HG03558 (cell line): ENCODE results near the gene TEX261.

Experiments used
- ATAC-seq: cut with Tn5 transposase; IDR thresholded peaks from one replicate; pipeline ENCODE4 v1.9.1; 2021; ENCODE audit warnings: moderate number of reproducible peaks; ENCODE audit not compliant: unreplicated experiment; ENCODE audit errors: extremely low read depth

Gene TEX261

GRCh38 chr2:70983506-70984227, 11.0 kb downstream of the TEX261 start:
- ATAC-seq = no peak

- ATAC-seq = no peak
Observed at GRCh38 chr2:70982971-70983370, 11.7 kb downstream of the TEX261 start.

GRCh38 chr2:70981866-70982810, 12.5 kb downstream of the TEX261 start:
- ATAC-seq = no peak

- no peak for ATAC-seq
Observed at GRCh38 chr2:70981421-70981820, 13.3 kb downstream of the TEX261 start.

- no peak for ATAC-seq
Observed at GRCh38 chr2:70979626-70980025, 15.0 kb downstream of the TEX261 start.

GRCh38 chr2:70979180-70979488, 15.5 kb downstream of the TEX261 start:
- ATAC-seq = no peak

GRCh38 chr2:70978341-70979179, 16.1 kb downstream of the TEX261 start, which contains the start of gene ANKRD53:
Gene ANKRD53 (plus strand): TSS chr2:70978630. CDS start chr2:70978646, 16 bp downstream.
- ATAC-seq = no peak

- ATAC-seq = no peak
Observed at GRCh38 chr2:70977605-70978205, 17.0 kb downstream of the TEX261 start.

- ATAC-seq = no peak
Observed at GRCh38 chr2:70975237-70975636, 19.4 kb downstream of the TEX261 start.

GRCh38 chr2:70974592-70974991, 20.1 kb downstream of the TEX261 start:
- ATAC-seq = no peak

- ATAC-seq = no peak
Observed at GRCh38 chr2:70967189-70967588, 27.5 kb downstream of the TEX261 start.

GRCh38 chr2:70966681-70967080, 28.0 kb downstream of the TEX261 start:
- no peak for ATAC-seq

GRCh38 chr2:70965506-70965905, 29.2 kb downstream of the TEX261 start:
- ATAC-seq = no peak

GRCh38 chr2:70964596-70965386, 29.9 kb downstream of the TEX261 start:
- ATAC-seq = no peak

- ATAC-seq = no peak
Observed at GRCh38 chr2:70964133-70964532, 30.5 kb downstream of the TEX261 start.

GRCh38 chr2:70962885-70963878, 31.5 kb downstream of the TEX261 start:
- ATAC-seq = no peak

GRCh38 chr2:70962211-70962884, 32.3 kb downstream of the TEX261 start:
- no peak for ATAC-seq

- ATAC-seq = no peak
Observed at GRCh38 chr2:70961648-70961994, 33.1 kb downstream of the TEX261 start.
